Measurements from ENCODE around the gene PGGT1B.
A peak's percentile ranks its signal among the peaks of the same experiment; 100 is the strongest.

The PGGT1B gene

DNA sequence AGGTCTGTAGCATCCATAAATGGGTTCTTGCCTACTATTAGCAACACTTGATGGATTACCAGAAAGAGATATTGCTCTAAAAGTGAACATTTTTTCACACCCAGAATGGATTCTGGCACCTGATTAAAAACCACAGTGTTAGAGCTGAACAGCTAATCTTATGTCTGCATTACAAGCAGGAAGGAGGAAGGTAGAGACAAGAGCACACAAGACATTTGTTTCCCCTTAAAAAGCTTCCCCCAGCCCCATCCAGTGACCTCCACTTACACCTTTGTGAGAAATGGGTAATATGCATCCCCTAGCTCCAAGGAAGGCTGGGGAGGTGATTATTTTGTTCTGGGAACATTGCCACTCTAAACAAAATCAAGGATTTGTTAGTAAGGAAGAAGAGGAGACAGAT lies 80.9 kb downstream of the PGGT1B start:
- DNase-seq (ENCODE audit: low read depth in 2 of 2): no peak

DNA sequence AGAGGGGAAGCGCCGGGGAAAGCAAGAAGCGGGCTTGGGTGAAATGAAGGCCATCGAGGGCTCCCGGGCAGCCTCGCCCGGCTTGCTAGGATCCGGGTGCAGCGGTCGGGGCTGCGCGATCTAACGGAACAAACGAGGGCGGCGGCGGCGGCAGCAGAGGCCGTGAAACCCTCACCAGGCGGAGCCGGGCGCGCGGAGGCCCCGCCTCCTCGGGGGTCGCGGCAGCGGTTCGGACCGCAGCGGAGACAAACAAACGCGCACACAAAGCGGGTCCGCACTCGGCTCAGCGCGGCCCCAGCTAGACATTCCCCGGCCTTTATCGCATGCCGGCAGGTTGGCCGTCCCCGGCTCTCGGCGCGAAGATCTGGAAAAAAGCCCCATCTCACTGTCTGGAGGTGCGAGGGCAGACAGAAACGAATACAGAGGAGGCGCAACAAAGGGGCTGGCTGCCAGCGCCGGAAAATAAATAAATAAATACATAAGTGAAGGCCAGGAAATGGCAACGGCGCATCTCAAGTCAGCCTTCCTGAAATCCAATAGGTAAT lies 82.4 kb downstream of the PGGT1B start:
- DNase-seq (ENCODE audit: low read depth in 2 of 2): peak in 1 of 2 donors; percentile 15

DNA sequence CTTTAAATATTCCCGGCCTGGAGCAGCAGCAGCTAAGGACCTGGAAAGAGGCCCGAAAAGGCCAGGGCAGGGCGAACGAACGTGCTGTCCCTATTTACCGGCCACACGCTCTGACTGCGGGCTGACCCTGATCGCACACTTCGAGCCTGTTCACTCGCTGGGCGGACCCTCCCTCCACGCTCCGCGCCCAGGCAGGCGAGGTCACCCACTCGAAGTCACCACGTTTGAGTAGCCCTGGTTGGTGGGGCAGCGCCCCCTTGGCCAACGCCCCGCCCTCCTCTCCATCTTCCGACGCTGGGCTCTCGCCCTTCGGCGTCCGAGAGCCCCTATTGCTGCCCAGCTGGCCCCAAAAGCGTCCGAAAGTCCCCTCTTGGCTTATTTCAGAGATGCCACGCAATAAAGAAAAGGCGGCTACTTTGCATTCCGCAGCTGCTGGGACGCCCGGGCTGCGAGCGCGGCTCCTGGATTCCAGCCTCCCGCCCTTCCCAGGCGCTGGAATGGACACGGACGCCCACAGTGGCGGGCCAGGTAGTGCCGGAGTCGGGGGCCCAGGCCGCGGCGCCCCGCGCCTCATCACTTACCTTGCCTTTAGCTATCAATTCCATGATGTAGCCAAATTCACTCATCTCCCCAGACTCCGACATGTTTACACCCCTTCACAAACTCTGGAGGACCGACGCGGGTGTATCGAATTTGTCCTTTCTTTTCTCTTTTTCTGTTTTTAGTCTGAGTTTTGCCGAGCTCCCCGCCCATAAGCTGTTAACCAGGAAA lies 83.1 kb downstream of the PGGT1B start:
- no peak for DNase-seq (ENCODE audit: low read depth in 2 of 2)

DNA sequence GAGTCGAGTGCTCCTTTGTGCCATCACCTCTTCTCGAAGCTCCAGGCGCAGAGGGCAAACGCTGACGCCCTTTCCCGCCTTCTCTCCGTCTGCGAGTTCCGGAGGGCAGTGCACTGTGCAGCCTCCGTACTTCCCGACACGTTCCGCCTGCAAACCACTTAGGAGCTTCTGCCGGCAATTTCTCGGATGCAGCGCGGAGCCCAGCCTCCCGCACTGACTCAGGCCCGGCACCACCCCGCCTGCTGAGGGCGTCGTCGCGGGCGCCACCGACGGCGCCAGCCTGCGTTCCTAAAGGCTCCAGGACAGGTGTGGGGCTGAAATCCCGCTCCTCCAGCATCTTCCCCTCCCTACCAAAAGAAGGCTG lies 83.7 kb downstream of the PGGT1B start:
- no peak for DNase-seq (ENCODE audit: low read depth in 2 of 2)

DNA sequence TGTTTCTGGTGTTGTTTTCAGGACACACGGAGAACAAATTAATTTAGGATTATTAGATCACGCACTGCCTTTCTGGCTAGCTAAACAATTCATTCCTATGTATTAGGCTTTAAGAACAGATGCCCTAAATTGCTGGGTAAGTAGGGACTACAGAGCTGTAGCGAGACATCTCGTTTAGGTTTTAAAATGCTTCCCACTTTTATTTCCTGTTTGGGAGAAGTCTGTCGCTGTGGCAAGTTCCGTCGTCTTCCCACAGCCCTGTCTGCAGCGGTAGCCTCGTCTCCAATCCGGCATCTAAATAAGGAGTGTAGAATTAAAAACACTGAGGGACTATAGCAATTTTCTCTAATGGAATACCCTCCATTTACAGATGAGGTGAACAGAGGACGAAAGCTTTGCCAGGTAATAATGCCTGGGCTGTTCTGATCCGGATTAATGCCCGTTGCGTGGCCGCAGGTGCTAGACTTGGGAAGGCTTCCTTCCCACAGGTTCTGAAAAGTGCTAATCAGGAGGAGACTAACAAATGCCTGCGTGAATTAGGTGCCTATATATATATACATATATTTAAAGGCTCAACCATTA lies 91.7 kb downstream of the PGGT1B start:
- no peak for DNase-seq (ENCODE audit: low read depth in 2 of 2)

DNA sequence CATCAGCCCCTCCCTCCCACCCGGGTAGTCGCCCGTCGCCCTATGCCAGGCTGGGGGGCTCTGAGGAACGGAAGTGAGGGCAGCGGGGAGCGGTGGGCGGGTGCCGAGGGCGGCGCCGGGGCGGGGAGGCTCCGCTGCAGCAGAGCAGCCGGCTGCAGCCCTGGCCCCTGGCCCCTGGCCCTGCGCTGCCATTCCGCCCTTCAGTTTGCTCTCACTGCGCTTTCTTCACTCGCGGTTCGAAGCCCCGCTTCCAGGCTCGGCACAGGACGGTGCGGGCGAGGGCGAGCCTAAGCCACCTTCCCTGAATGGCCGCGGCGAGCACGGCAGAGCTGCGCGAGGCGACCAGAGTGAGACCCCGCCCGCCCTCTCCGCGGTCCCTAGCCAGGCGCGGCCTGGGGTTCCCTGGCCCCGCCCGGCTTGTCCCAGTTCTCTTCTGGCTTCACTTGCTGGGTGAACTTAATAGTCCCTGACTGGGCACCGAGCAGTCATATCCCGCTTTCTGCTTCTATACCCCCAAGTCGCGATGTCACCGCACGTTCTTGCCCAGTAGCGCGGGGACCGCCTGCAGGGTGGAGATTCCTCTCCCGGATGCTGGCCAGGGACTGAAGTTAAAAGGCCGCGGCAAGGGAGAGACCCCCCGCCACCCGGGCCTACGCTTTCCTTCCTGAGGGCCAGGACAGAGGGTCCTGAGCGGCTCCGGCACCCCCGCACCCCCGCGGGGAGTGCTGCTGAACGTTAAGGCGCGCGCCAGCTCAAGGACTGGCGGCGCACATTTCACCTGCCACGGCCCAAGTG lies 92.3 kb downstream of the PGGT1B start:
- no peak for DNase-seq (ENCODE audit: low read depth in 2 of 2)

DNA sequence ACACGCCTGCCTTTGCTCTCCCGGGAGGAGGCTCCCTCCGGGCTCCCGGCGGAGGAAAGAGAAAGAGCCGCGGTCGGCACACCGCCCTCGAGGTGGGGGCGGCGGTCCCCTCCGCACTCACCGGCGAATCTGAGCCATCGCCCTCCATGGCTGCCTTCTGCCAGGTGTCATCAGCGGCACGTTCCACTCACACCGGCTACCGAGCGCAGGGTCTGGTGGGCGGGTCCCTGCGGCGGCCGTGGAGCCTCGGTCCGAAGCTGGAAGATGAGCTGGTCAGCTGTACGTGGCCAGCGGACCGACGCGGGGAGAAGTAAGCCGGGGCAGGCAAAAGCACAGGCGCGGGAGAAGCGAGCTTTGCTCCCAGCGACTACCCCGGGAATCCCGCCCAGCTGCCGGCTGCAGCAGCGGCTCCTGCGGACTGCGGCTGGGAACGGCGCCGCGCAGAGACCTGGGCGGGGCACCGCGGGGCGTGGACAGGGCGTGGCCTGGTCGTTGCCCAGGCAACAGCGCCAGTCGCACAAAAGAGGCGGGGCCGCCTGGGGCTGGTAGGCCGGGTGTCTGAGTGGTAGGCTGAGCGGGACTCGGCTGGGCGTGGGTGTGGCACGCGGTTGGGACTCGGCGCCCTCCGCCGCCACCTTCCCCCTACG lies 93.1 kb downstream of the PGGT1B start, which contains the start of gene TRIM36:
Gene TRIM36 (minus strand): TSS at position 422 of the 647 bp plus-strand sequence. CDS start 274 bp downstream, at position 148.
- peak; percentile 84 to 91 for DNase-seq (ENCODE audit: low read depth in 2 of 2)

DNA sequence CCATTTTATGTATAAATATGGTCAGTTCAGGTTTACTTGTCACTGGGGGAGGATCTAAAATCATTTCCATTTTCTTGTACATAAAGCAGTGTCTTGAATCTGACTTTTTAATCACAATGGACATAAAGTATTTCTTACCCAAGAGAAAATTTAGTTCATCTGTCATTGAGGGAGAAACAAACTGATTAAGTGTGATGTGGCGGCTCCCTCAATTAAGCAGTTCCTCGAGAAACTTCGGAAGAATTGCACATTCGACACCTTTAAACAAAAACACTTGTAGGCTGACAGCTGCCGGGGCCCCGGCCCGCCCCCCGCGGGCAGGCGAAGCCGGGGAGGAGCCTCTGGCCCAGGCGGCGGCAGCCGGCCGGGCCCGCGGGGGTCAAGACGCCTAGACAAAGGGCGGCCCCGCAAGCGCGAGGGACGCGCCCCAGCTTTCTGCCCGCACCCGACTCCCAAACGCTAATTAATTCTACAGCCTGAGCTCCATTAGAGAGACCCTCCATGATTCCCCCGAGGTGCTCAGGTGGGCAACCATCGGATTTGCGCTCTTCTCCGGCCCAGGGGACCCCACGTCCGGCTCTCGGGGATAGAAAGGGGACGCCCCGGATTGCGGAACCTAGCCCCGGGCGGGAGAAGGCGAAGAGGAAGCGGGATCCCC lies 93.7 kb downstream of the PGGT1B start:
- no peak for DNase-seq (ENCODE audit: low read depth in 2 of 2)

DNA sequence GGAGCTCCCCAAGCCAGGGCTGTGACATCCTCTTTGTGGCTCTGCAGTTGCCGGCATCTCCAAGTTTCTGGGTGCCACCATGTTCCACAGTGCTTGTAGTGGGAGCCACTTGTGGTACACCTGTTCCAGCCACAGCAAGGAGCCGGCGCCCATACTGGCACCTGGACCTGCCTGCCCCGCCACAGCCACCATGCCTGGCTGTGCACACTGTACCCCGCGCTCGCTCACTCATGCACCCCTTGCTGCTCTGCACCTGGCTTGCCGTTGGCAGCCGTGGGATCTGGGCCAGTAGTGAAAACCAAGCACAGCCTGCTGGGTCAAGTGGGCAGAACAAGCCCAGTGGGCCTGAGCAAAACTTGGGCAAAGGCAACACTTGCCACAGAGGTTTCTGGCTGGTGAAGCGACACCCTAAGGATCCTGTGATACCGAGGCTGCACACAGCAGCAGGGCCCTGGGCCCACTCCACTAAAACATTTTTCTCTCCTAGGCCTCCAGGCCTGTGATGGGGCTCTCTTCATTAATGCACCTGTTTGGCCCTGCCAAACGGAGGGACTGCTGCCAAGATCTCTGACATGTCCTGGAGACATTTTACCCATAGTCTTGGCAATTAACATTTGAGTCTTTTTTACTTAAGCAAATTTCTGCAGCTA lies 95.8 kb downstream of the PGGT1B start:
- no peak for DNase-seq (ENCODE audit: low read depth in 2 of 2)

DNA sequence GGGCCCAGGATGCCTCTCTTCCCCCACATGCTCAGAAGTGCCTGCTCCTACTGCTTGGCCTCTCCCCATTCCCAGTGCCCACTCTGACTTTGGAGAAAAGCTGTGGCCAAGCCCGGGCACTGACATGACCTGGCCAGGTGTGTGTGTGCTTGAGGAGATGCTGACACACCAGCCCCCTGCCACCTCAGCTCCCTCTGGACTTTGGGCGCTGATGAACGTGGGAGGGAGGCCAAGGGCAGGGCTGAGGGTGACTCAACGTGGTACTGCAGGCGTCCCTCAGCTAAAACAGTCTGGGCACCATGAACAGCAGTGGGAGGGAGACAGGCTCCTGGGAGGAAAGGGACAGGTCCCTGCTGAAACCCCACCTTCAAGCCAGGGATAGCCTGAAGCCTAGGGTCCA lies 96.9 kb downstream of the PGGT1B start:
- no peak for DNase-seq (ENCODE audit: low read depth in 2 of 2)

DNA sequence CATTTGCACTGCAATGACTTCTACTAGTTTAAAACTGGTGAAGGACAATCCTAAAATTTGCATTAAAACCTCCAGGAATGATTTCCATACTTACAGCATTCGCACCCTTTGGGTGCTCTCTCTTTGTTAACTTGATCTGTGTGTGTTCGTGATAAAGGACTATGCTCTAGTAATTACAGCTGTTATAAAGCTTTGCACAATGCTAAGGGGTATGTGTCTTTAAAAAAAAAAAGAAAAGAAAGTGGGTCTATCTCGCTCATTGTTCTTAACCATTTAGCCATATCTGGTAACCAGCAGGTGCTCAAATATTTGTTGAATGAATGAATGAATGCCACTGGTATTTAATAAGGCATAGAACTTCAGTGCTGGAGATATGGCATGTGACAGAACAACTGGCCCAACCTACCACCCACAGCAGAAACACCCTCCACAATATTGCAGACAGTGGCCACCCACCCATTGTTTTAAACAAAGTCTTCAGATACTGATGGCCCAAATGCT lies 101.7 kb downstream of the PGGT1B start:
- no peak for DNase-seq (ENCODE audit: low read depth in 2 of 2)
